Raji (cell line): ENCODE results near the gene MAP1S.
A peak's percentile ranks its signal among the peaks of the same experiment; 100 is the strongest.

Experiments
- POLR2A ChIP-seq: IDR thresholded peaks from 2 replicates; pipeline ENCODE4 v1.6.1; 2011; ENCODE audit warnings: low read depth, low read length, control low read depth; ENCODE audit not compliant: insufficient read depth

Gene MAP1S

GRCh38 chr19:17718947-17719711 lies at the start of gene MAP1S:
Gene MAP1S, plus strand, starts transcription at chr19:17719480. Its CDS starts 23 bp downstream, at chr19:17719503.
- TF ChIP-seq POLR2A = peak; percentile 79

- TF ChIP-seq POLR2A = no peak
These were observed 47.4 kb upstream of the MAP1S start for GRCh38 chr19:17671906-17672305.

DNA sequence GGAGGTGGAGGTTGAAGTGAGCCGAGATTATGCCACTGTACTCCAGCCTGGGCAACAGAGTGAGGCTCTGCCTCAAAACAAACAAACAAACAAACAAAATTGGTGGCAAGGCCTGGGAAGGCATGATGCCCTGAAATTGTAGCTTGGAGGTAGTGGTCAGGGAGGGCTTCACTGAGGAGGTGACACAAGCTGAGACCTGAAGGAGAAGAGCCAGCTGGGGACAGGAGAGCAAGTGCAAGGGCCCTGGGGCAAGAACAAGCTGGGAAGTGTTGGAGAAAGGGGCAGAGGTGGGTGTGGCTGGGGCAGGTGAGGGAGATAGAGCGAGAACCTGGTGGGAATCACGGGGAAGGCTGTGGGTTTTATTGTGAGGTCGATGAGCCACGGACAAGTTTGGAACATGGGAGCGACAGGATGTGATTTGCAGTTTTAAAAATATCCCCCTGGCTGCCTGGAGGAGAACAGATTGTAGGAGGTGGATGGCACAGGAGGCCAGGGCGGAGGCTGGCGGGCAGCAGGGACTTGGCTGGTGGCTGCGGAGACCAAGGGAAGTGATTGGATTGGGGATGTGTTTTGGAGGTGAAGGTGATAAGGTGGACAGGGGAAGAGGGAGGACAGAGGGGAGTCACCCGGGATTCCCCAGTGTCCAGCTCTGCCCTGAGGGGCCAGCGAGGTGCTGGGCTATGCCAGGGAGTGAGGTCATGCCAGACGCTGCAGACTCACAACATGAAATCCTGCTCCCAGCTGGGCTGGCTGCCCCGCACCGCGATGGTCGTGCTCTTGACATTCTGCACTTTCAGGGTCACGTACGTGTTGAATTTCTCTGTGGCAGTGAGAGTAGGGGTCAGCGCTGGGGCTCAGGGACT lies 45.1 kb upstream of the MAP1S start:
- no peak for TF ChIP-seq POLR2A

GRCh38 chr19:17676295-17676694 lies 43.0 kb upstream of the MAP1S start:
- TF ChIP-seq POLR2A = no peak

GRCh38 chr19:17677002-17677401 lies 42.3 kb upstream of the MAP1S start:
- no peak for TF ChIP-seq POLR2A

- no peak for TF ChIP-seq POLR2A
These were observed 40.4 kb upstream of the MAP1S start for GRCh38 chr19:17678836-17679235.

GRCh38 chr19:17679526-17680229 lies 39.6 kb upstream of the MAP1S start:
- TF ChIP-seq POLR2A = no peak

DNA sequence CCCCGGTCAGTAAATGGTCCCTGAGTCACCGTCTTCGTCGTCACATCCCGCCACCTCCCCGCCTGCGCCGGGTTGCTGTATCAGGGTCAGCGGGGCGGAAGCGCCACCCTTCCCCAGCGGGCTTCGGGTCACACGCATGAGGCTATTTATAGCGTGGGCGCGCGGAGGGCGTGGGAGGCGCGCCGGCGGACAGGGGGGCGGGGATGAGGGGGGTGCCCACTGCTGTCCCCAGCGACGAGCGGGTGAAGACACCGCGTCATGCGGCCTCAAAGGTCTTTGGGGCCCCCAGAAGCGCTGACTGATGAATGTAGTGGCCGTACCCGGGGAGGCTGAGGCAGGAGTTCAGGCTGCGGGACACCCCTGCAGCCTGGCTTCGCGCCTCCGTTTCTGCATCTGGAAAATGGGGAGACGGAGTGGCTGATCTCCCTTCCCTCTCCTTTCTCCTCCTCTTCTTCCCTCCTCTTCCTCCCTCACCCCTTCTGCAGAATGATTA lies 39.0 kb upstream of the MAP1S start:
- TF ChIP-seq POLR2A = no peak

DNA sequence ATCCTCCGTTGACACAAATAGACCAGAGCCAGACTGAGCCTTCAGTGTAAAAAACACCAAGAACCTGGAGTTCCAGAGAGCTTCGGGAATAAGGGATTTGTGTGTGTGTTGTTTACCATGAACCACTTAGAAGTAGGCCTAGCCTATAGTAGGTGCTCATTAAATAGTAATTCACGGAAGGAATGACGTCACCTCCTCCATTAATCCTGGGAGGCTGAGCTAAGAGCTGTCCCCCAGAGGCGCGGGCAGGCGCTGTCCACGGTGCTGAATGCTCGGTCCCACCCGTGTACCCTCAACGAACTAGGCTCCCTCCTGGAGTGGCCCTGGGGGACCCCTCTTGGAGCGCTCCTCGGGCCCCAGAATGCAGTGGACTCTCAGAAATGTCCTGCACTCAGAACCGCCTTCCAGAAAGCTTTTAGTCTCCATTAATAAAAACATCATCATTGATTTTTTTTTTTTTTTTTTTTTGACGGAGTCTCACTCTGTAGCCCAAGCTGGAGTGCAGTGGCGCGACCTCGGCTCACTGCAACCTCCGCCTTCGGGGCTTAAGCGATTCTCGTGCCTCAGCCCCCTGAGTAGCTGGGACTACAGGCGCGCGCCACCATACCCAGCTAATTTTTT lies 37.7 kb upstream of the MAP1S start:
- TF ChIP-seq POLR2A = no peak

GRCh38 chr19:17682273-17682672 lies 37.0 kb upstream of the MAP1S start:
- TF ChIP-seq POLR2A = no peak

GRCh38 chr19:17683078-17683477 lies 36.2 kb upstream of the MAP1S start:
- TF ChIP-seq POLR2A = no peak

GRCh38 chr19:17684256-17684655 lies 35.0 kb upstream of the MAP1S start:
- no peak for TF ChIP-seq POLR2A

- no peak for TF ChIP-seq POLR2A
These were observed 33.7 kb upstream of the MAP1S start for GRCh38 chr19:17685451-17686022.

DNA sequence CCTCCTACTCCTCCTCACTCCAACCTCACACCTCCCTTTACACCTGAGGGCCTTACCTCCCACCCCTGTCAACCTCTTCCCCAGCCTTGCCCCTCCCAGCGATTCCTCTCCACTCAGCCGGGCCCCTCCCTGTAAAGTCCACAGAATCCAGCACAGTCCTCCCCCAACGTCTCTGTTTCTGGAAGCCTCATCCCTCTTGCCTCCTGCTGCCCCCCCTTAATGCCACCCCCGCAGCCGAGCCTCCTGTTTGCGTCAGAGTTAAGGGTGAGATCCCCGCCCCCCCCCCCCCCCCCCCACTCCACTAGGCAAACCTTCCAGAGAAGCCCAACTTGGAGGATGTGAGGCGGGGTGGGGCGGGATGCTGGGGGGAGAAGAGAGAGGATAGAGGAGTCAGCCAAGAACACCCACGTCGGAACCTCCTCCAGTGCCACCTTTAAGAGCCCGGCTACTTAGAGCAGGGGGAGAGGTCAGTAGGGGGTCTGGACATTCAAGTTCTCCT lies 33.2 kb upstream of the MAP1S start:
- no peak for TF ChIP-seq POLR2A

DNA sequence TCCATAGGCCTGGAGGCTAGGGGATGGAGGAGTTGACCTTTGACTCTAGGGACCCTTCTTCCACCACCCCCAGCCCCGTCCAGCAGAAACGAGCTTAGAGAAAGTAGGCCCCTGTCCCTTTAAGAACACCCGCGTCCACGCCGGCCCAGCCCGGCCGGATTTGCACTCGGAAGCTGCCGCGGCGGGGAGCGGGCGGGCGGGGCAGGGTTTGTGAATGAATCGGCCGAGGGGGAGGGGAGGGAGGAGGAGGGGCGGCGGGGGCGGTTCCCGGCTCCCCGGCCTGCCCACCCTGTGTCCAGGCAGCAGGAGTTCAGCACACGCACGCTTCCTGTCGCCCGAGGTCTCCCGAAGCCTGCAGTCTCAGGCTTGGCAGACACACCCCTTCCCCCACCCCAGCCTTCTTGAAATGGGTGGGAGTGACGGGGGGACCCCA lies 32.7 kb upstream of the MAP1S start:
- no peak for TF ChIP-seq POLR2A
